HEK293 (cell line): Measurements from ENCODE around the gene ZNF462.
A peak's percentile ranks its signal among the peaks of the same experiment; 100 is the strongest.

ENCODE experiments used
- CTCF ChIA-PET: fragments of 350-600 bp; formaldehyde crosslinking; extraction: SDS; loops from one replicate; lab custom pipeline; 2021; ENCODE audit warnings: antibody characterized with exemption; lab: Yijun Ruan, JAX
- POLR2A ChIA-PET: fragments of 300-600 bp; formaldehyde crosslinking; extraction: SDS; loops from one replicate; lab custom pipeline; 2020; ENCODE audit warnings: antibody characterized with exemption, inconsistent platforms; lab: Yijun Ruan, JAX
- H3K27ac ChIP-seq: fragments of 200-500 bp; sonication (Bioruptor generic); 2 replicates; pipeline ENCODE4 v1.5.1; 2014; ENCODE audit warnings: low read depth, low read length, control low read depth, inconsistent platforms; ENCODE audit errors: extremely low read depth
- H3K36me3 ChIP-seq, 2 experiments: fragments of 200-500 bp in 1 of 2; sonication (Bioruptor generic) in 1 of 2; 1 replicate in 1 of 2; 2 replicates in 1 of 2; pipeline ENCODE4 v1.5.1; 2014 to 2017; ENCODE audit warnings: inconsistent platforms in 2 of 2, low read length in 2 of 2; ENCODE audit not compliant: control insufficient read depth in 2 of 2, insufficient read depth in 1 of 2
- H3K4me1 ChIP-seq: fragments of 200-500 bp; sonication (Bioruptor generic); 2 replicates; pipeline ENCODE4 v1.5.1; 2014; ENCODE audit warnings: mild to moderate bottlenecking, low read length, inconsistent platforms; ENCODE audit not compliant: control insufficient read depth, insufficient read depth
- H3K4me3 ChIP-seq: 2 replicates; pipeline ENCODE4 v1.5.1; 2011; ENCODE audit warnings: low read depth, mild to moderate bottlenecking, control low read depth, low read length, moderate library complexity
- H3K9me3 ChIP-seq: fragments of 200-500 bp; sonication (Bioruptor generic); 2 replicates; pipeline ENCODE4 v1.5.1; 2014; ENCODE audit warnings: low read depth, low read length, inconsistent platforms; ENCODE audit not compliant: control insufficient read depth, insufficient read depth
- GLIS2 ChIP-seq: fragments of 450-650 bp; formaldehyde crosslinking; IDR thresholded peaks from 2 replicates; pipeline ENCODE4 v1.5.1; 2016; ENCODE audit warnings: missing biosample characterization, missing genetic modification characterization
- KLF7 ChIP-seq: fragments of 450-650 bp; formaldehyde crosslinking; IDR thresholded peaks from 2 replicates; pipeline ENCODE4 v1.5.1; 2016; ENCODE audit warnings: missing biosample characterization, missing genetic modification characterization, borderline replicate concordance
- MZF1 ChIP-seq: fragments of 450-650 bp; formaldehyde crosslinking; IDR thresholded peaks from 2 replicates; pipeline ENCODE4 v1.5.1; 2017; ENCODE audit warnings: missing biosample characterization, missing genetic modification characterization, borderline replicate concordance
- PRDM1 ChIP-seq: fragments of 450-650 bp; formaldehyde crosslinking; IDR thresholded peaks from 2 replicates; pipeline ENCODE4; 2016; ENCODE audit warnings: missing biosample characterization, missing genetic modification characterization
- SCRT1 ChIP-seq: fragments of 450-650 bp; formaldehyde crosslinking; IDR thresholded peaks from 2 replicates; pipeline ENCODE4 v1.5.1; 2016; ENCODE audit warnings: missing biosample characterization, missing genetic modification characterization, borderline replicate concordance
- SP7 ChIP-seq: fragments of 450-650 bp; formaldehyde crosslinking; IDR thresholded peaks from 2 replicates; pipeline ENCODE4 v1.5.1; 2016; ENCODE audit warnings: missing biosample characterization, missing genetic modification characterization
- TRIM28 ChIP-seq: IDR thresholded peaks from 2 replicates; pipeline ENCODE4 v1.6.1; 2011; ENCODE audit warnings: low read length, control low read depth, borderline replicate concordance
- ZBTB21 ChIP-seq: fragments of 450-650 bp; formaldehyde crosslinking; IDR thresholded peaks from 2 replicates; pipeline ENCODE4 v1.5.1; 2017; ENCODE audit warnings: missing biosample characterization, missing genetic modification characterization
- ZBTB48 ChIP-seq: fragments of 450-650 bp; formaldehyde crosslinking; IDR thresholded peaks from 2 replicates; pipeline ENCODE4 v1.5.1; 2016; ENCODE audit warnings: missing biosample characterization, missing genetic modification characterization
- ZNF157 ChIP-seq: fragments of 450-650 bp; formaldehyde crosslinking; IDR thresholded peaks from 2 replicates; pipeline ENCODE4 v1.5.1; 2016; ENCODE audit warnings: missing biosample characterization, missing genetic modification characterization
- ZNF214 ChIP-seq: fragments of 450-650 bp; formaldehyde crosslinking; IDR thresholded peaks from 2 replicates; pipeline ENCODE4 v1.5.1; 2017; ENCODE audit warnings: missing biosample characterization, mild to moderate bottlenecking, missing genetic modification characterization, borderline replicate concordance
- ZNF23 ChIP-seq: fragments of 450-650 bp; formaldehyde crosslinking; IDR thresholded peaks from 2 replicates; pipeline ENCODE4 v1.5.1; 2016; ENCODE audit warnings: missing biosample characterization, missing genetic modification characterization, borderline replicate concordance
- ZNF37A ChIP-seq: fragments of 450-650 bp; IDR thresholded peaks from 2 replicates; pipeline ENCODE4 v1.5.1; 2018; ENCODE audit warnings: missing biosample characterization, missing genetic modification characterization
- ZNF391 ChIP-seq: fragments of 450-650 bp; formaldehyde crosslinking; IDR thresholded peaks from 2 replicates; pipeline ENCODE4 v1.5.1; 2016; ENCODE audit warnings: low read depth, missing biosample characterization, missing genetic modification characterization, borderline replicate concordance
- ZNF501 ChIP-seq: fragments of 450-650 bp; formaldehyde crosslinking; IDR thresholded peaks from 2 replicates; pipeline ENCODE4 v1.5.1; 2016; ENCODE audit warnings: missing biosample characterization, missing genetic modification characterization
- ZNF521 ChIP-seq: fragments of 450-650 bp; formaldehyde crosslinking; IDR thresholded peaks from 2 replicates; pipeline ENCODE4 v1.5.1; 2017; ENCODE audit warnings: missing biosample characterization, mild to moderate bottlenecking, missing genetic modification characterization
- ZNF544 ChIP-seq: fragments of 450-650 bp; formaldehyde crosslinking; IDR thresholded peaks from 2 replicates; pipeline ENCODE4 v1.5.0; 2017; ENCODE audit warnings: missing biosample characterization, missing genetic modification characterization
- TF ChIP-seq, protein P1 (sequence below): fragments of 450-650 bp; formaldehyde crosslinking; IDR thresholded peaks from 2 replicates; pipeline ENCODE4 v1.5.1; 2016; ENCODE audit warnings: missing biosample characterization, missing genetic modification characterization
- TF ChIP-seq, protein P2 (sequence below): fragments of 450-650 bp; formaldehyde crosslinking; IDR thresholded peaks from 2 replicates; pipeline ENCODE4 v1.5.1; 2016; ENCODE audit warnings: missing biosample characterization, missing genetic modification characterization
- TF ChIP-seq, protein P3 (sequence below): fragments of 450-650 bp; formaldehyde crosslinking; IDR thresholded peaks from 2 replicates; pipeline ENCODE4 v1.5.1; 2016; ENCODE audit warnings: missing biosample characterization, missing genetic modification characterization
- TF ChIP-seq, protein P4 (sequence below): fragments of 450-650 bp; formaldehyde crosslinking; IDR thresholded peaks from 2 replicates; pipeline ENCODE4 v1.5.1; 2017; ENCODE audit warnings: missing biosample characterization, missing genetic modification characterization
- TF ChIP-seq, protein P5 (sequence below): sonication (generic); formaldehyde crosslinking; IDR thresholded peaks from 2 replicates; pipeline ENCODE4 v1.8.1; 2022; ENCODE audit warnings: mild to moderate bottlenecking, moderate library complexity, missing genetic modification reagents

ZNF462 gene

DNA sequence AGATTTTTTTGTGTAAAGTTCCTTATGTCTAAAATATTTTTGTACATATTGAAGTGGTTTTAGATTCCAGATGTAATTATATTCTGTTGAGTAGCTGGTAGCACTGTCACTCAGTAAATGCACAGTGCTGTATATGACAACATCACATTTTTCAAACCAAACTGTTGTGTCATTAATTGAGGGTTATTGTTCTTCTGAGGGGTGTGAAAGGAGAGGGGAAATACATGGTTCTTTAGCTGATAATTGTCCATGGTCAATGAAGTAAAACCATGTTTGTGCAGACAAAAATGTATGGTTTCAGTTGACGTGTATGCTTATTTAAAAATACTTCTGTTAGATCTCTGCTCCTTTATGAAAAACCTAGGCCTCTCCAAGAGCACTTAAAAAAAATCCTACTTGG lies 3.3 kb downstream of the ZNF462 start:
- peaks cover 2% of the 10 kb centered on the region; the same call in 1 of the 2 replicates for H3K4me1 ChIP-seq
- CTCF ChIA-PET: no interaction called here

DNA sequence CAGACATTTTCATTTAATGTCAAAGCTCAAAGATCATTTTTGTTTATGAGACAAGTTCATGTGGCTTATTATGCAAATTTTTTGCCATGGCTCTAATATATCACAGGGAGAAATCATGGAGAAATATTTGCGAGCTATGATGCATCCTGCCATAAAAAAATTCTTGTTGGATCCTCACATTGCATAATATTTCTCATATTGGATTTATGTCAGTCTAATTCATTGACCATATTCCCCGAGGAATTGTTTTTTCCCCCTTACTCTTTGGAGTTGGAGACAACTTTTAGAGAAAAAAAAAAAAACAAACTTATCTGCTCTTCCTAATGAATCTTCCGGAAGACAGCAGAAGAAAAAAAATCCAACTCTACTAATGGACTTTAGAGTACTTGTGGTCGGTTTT lies 4.3 kb downstream of the ZNF462 start:
- Histone ChIP-seq H3K27ac (no peak overlapping the region), H3K4me1 (peaks cover 2% of the 10 kb centered on the region; the same call in 1 of the 2 replicates), H3K9me3 (no peaks in the 10 kb centered on the region), H3K4me3 (no peak overlapping the region), H3K36me3 (no peaks in the 10 kb centered on the region)
- CTCF ChIA-PET: interaction anchor here (0.6 kb wide), 1 partner anchor 18 kb away, joined by 3 read pairs; no protein-coding TSS in a partner anchor
- POLR2A ChIA-PET: interaction anchor here (0.7 kb wide), 1 partner anchor 312 kb away, joined by 3 read pairs; no protein-coding TSS in a partner anchor
- TF ChIP-seq TRIM28 (no peak), ZNF521 (no peak), KLF7 (no peak), PRDM1 (tag by site-specific recombination) (no peak), ZBTB48 (no peak), ZNF37A (tag by site-specific recombination) (no peak), MZF1 (no peak), ZBTB21 (tag by site-specific recombination) (no peak), GLIS2 (tag by site-specific recombination) (no peak), ZNF501 (tag by site-specific recombination) (no peak), ZNF544 (tag by site-specific recombination) (no peak)
- TF ChIP-seq, protein P1, sequence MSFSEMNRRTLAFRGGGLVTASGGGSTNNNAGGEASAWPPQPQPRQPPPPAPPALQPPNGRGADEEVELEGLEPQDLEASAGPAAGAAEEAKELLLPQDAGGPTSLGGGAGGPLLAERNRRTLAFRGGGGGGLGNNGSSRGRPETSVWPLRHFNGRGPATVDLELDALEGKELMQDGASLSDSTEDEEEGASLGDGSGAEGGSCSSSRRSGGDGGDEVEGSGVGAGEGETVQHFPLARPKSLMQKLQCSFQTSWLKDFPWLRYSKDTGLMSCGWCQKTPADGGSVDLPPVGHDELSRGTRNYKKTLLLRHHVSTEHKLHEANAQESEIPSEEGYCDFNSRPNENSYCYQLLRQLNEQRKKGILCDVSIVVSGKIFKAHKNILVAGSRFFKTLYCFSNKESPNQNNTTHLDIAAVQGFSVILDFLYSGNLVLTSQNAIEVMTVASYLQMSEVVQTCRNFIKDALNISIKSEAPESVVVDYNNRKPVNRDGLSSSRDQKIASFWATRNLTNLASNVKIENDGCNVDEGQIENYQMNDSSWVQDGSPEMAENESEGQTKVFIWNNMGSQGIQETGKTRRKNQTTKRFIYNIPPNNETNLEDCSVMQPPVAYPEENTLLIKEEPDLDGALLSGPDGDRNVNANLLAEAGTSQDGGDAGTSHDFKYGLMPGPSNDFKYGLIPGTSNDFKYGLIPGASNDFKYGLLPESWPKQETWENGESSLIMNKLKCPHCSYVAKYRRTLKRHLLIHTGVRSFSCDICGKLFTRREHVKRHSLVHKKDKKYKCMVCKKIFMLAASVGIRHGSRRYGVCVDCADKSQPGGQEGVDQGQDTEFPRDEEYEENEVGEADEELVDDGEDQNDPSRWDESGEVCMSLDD: no peak
- TF ChIP-seq, protein P2, sequence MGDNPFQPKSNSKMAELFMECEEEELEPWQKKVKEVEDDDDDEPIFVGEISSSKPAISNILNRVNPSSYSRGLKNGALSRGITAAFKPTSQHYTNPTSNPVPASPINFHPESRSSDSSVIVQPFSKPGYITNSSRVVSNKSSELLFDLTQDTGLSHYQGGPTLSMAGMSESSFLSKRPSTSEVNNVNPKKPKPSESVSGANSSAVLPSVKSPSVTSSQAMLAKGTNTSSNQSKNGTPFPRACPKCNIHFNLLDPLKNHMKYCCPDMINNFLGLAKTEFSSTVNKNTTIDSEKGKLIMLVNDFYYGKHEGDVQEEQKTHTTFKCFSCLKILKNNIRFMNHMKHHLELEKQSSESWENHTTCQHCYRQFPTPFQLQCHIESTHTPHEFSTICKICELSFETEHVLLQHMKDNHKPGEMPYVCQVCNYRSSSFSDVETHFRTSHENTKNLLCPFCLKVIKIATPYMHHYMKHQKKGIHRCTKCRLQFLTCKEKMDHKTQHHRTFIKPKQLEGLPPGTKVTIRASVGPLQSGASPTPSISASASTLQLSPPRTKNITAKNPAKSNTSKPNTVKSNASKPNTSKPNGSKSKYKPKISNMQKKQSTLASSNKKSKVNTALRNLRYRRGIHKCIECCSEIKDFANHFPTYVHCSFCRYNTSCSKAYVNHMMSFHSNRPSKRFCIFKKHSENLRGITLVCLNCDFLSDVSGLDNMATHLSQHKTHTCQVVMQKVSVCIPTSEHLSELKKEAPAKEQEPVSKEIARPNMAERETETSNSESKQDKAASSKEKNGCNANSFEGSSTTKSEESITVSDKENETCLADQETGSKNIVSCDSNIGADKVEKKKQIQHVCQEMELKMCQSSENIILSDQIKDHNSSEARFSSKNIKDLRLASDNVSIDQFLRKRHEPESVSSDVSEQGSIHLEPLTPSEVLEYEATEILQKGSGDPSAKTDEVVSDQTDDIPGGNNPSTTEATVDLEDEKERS: no peak
- TF ChIP-seq, protein P3, sequence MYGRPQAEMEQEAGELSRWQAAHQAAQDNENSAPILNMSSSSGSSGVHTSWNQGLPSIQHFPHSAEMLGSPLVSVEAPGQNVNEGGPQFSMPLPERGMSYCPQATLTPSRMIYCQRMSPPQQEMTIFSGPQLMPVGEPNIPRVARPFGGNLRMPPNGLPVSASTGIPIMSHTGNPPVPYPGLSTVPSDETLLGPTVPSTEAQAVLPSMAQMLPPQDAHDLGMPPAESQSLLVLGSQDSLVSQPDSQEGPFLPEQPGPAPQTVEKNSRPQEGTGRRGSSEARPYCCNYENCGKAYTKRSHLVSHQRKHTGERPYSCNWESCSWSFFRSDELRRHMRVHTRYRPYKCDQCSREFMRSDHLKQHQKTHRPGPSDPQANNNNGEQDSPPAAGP: no peak
- TF ChIP-seq, protein P4, sequence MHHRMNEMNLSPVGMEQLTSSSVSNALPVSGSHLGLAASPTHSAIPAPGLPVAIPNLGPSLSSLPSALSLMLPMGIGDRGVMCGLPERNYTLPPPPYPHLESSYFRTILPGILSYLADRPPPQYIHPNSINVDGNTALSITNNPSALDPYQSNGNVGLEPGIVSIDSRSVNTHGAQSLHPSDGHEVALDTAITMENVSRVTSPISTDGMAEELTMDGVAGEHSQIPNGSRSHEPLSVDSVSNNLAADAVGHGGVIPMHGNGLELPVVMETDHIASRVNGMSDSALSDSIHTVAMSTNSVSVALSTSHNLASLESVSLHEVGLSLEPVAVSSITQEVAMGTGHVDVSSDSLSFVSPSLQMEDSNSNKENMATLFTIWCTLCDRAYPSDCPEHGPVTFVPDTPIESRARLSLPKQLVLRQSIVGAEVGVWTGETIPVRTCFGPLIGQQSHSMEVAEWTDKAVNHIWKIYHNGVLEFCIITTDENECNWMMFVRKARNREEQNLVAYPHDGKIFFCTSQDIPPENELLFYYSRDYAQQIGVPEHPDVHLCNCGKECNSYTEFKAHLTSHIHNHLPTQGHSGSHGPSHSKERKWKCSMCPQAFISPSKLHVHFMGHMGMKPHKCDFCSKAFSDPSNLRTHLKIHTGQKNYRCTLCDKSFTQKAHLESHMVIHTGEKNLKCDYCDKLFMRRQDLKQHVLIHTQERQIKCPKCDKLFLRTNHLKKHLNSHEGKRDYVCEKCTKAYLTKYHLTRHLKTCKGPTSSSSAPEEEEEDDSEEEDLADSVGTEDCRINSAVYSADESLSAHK (tag by site-specific recombination): no peak

More for the DNA sequence above, 3.3 kb downstream of the ZNF462 start:
- H3K4me3 ChIP-seq: no peak overlapping the region
- POLR2A ChIA-PET: interaction anchor here (7.3 kb wide), 1 partner anchor 55 kb away, joined by 45 read pairs; no protein-coding TSS in a partner anchor
- no peak for TF ChIP-seq ZNF391 (tag by site-specific recombination)
- peak; percentile 42; the same call in 1 of the 2 replicates for TF ChIP-seq SP7 (tag by site-specific recombination)
- TF ChIP-seq ZNF23 (tag by site-specific recombination): no peak
- no peak for TF ChIP-seq ZNF214 (tag by site-specific recombination)
- TF ChIP-seq, protein P5, sequence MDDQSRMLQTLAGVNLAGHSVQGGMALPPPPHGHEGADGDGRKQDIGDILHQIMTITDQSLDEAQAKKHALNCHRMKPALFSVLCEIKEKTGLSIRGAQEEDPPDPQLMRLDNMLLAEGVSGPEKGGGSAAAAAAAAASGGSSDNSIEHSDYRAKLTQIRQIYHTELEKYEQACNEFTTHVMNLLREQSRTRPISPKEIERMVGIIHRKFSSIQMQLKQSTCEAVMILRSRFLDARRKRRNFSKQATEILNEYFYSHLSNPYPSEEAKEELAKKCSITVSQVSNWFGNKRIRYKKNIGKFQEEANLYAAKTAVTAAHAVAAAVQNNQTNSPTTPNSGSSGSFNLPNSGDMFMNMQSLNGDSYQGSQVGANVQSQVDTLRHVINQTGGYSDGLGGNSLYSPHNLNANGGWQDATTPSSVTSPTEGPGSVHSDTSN (CRISPR knock-in tag): no peak
- no peak for TF ChIP-seq SCRT1
- no peak for TF ChIP-seq ZNF157 (tag by site-specific recombination)
- TF ChIP-seq, protein P2: no peak
- TF ChIP-seq, all 188 proteins: peak for 1
- Histone ChIP-seq H3K27ac (no peak overlapping the region), H3K9me3 (no peaks in the 10 kb centered on the region), H3K36me3 (no peaks in the 10 kb centered on the region)
